CD4-positive, alpha-beta memory T cell (primary cell): ENCODE measurements around the gene POLQ. TPM values are rescaled to one million over a fixed set of nuclear protein-coding genes. Genes with fewer than 3 reads are reported as not detected.
A peak's percentile ranks its signal among the peaks of the same experiment; 100 is the strongest.

Source experiments
- CTCF ChIA-PET: fragments of 350-600 bp; sonication (Branson Sonifier 250); formaldehyde crosslinking; loops from one replicate; lab custom pipeline; 2021; ENCODE audit warnings: inconsistent platforms; ENCODE audit not compliant: partially characterized antibody; lab: Charles Lee
- POLR2A ChIA-PET: fragments of 350-600 bp; sonication (Branson Sonifier 250); formaldehyde crosslinking; loops from one replicate; lab custom pipeline; 2021; ENCODE audit not compliant: partially characterized antibody; lab: Charles Lee
- DNase-seq, 5 donors: peaks; one replicate each; pipeline versions ENCODE4 v3.0.0 to v3.0.0-alpha.2; 2020 to 2022; ENCODE audit warnings: mixed read lengths in 1 of 5
- H3K27ac ChIP-seq: one replicate; pipeline ENCODE4 v1.7.0; 2013; ENCODE audit warnings: low read depth, low read length
- H3K27me3 ChIP-seq: 2 replicates; pipeline ENCODE4 v1.7.0; 2013; ENCODE audit warnings: mild to moderate bottlenecking, low read length, moderate library complexity; ENCODE audit not compliant: insufficient read depth
- H3K36me3 ChIP-seq: 2 replicates; pipeline ENCODE4 v1.7.0; 2013; ENCODE audit warnings: mild to moderate bottlenecking, low read length, moderate library complexity; ENCODE audit not compliant: insufficient read depth
- H3K4me1 ChIP-seq: 2 replicates; pipeline ENCODE4 v1.7.0; 2013; ENCODE audit warnings: mild to moderate bottlenecking, low read length, moderate library complexity; ENCODE audit not compliant: insufficient read depth
- H3K4me3 ChIP-seq, 2 donors: one replicate each; pipeline ENCODE4 v1.7.0; 2013; ENCODE audit warnings: low read length in 2 of 2, mild to moderate bottlenecking in 1 of 2
- H3K9me3 ChIP-seq, 2 donors: one replicate each; pipeline ENCODE4 v1.7.0; 2013; ENCODE audit warnings: low read length in 2 of 2, control low read depth in 1 of 2; ENCODE audit not compliant: control insufficient read depth in 1 of 2
- H3K27ac Mint-ChIP-seq, 7 donors: one replicate each; pipeline ENCODE4 v1.8.0; 2020 to 2021; ENCODE audit warnings: mixed read lengths in 7 of 7, mild to moderate bottlenecking in 6 of 7, inconsistent platforms in 3 of 7, moderate library complexity in 3 of 7
- H3K27me3 Mint-ChIP-seq, 2 donors: one replicate each; pipeline ENCODE4 v1.8.0; 2020 to 2021; ENCODE audit warnings: mixed read lengths in 2 of 2
- H3K36me3 Mint-ChIP-seq, 2 donors: one replicate each; pipeline ENCODE4 v1.8.0; 2020 to 2021; ENCODE audit warnings: mixed read lengths in 2 of 2, inconsistent platforms in 1 of 2, mild to moderate bottlenecking in 1 of 2
- H3K4me1 Mint-ChIP-seq, 4 donors: one replicate each; pipeline ENCODE4 v1.8.0; 2020 to 2021; ENCODE audit warnings: mixed read lengths in 4 of 4, mild to moderate bottlenecking in 1 of 4
- H3K4me3 Mint-ChIP-seq, 8 donors: one replicate each; pipeline ENCODE4 v1.8.0; 2020 to 2021; ENCODE audit warnings: mixed read lengths in 8 of 8, mild to moderate bottlenecking in 7 of 8, moderate library complexity in 6 of 8, inconsistent platforms in 3 of 8
- H3K9me3 Mint-ChIP-seq, 8 donors: one replicate each; pipeline ENCODE4 v1.8.0; 2020 to 2021; ENCODE audit warnings: mixed read lengths in 8 of 8, mild to moderate bottlenecking in 5 of 8, inconsistent platforms in 3 of 8, moderate library complexity in 1 of 8
- intact Hi-C: fragments of 100-400 bp; cut with micrococcal nuclease; formaldehyde crosslinking; loops from one replicate; pipeline ENCODE4 v1.15.1; 2023
- polyA plus RNA-seq, 2 donors: library from polyadenylated mRNA; unstranded; fragments of 300-500 nt; fragmentation: Illumina TruSeq; gene quantifications; one replicate each; pipeline ENCODE4 v1.2.3, GENCODE V29; 2021
- total RNA-seq, 2 experiments: library from RNA; stranded (reverse); gene quantifications; one replicate each; pipeline ENCODE4 v1.2.3, GENCODE V29; 2021

Gene POLQ
- total and polyA plus RNA-seq, 4 experiments from 2014 or later: 0.11 to 0.35 (median 0.30) TPM

DNA sequence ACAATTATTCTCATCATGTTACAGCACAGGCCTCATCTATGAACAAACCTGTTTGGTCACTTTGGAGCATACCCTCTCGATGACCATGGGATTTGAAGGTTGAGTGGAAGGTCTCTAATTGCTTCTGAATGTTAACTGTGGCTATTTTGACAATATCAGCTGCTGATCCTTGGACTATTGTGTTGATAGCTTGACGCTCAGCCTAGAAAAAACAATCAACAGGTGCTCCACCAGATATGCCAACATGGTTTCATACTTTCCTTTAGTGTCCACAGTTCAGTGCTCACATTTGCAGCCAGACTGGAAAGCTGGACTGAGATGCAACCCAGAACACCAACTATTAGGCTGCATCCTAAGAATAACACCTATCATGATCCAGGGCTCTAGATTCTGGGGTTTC lies 109.7 kb downstream of the POLQ start:
- no peak overlapping the region for H3K27ac Mint-ChIP-seq
- H3K27me3 Mint-ChIP-seq: no peaks in the 10 kb centered on the region

DNA sequence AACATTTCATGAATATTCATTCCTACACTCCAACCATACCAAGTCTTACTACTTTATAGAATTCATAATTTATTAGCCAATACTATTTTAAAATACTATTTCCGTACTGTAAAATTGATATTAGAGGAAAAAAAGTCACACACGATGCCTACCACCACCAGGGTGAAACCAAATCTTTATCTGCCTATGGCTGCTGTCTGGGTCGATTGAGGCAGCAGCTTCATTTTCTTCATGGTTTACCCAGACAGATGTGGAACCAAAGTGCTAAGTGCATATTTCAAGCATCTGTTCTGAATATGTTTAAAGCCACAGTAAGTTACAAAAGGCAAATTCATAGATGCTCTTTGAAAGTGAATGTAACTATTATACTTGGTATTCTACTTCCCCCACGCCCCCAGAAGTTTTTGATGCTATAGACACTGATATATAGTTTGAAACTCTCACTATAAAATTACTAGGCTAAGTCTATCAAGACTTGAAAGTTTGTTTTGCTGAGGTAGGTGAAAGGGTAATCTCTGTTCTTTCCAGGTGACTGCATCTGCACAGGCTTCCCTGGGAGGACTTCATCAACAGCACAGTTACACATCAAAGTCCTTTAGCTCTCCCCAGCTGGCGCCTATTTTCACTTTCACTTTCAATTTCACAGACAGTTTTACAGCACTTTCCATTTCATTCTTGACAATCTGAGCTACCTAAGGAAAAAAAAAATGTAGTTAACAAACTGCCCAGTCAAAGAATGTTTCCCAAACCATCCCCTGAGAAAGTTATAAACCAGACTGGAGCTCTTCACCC lies 113.9 kb downstream of the POLQ start:
- peak overlapping the region; percentile 25 for H3K27ac ChIP-seq
- Mint-ChIP-seq H3K27ac (peak overlapping the region; percentile 70 to 94 (median 83)), H3K27me3 (no peaks in the 10 kb centered on the region), H3K4me1 (peaks cover 10 to 20% (median 14%) of the 10 kb centered on the region in 4 donors), H3K36me3 (peaks cover 0 to 4% of the 10 kb centered on the region in 2 donors), H3K9me3 (no peaks in the 10 kb centered on the region), H3K4me3 (peak overlapping the region; percentile 71 to 88 (median 82))
- POLR2A ChIA-PET: interaction anchor here (0.9 to 2.4 kb wide), 2 partner anchors 10 to 1362 kb away, joined by 3 to 8 read pairs; partner anchors contain the start of gene HSPBAP1
- no peaks in the 10 kb centered on the region for H3K36me3 ChIP-seq
- no peaks in the 10 kb centered on the region for H3K27me3 ChIP-seq
- H3K9me3 ChIP-seq: no peaks in the 10 kb centered on the region
- DNase-seq: peak; percentile 63 to 77 (median 73)
- peak overlapping the region in 1 of 2 donors; percentile 51 for H3K4me3 ChIP-seq
- CTCF ChIA-PET: interaction anchor here (0.8 to 1.3 kb wide), 3 partner anchors 99 to 115 kb away, joined by 3 to 6 read pairs (median 3); partner anchors contain the start of gene POLQ
- intact Hi-C loops: loop anchor here (1.0 kb wide), 1 partner anchor 114 kb away; no protein-coding TSS in a partner anchor
- H3K4me1 ChIP-seq: peaks cover 21% of the 10 kb centered on the region

More for the DNA sequence above, 109.7 kb downstream of the POLQ start:
- ChIA-PET CTCF (interaction anchor here (1.7 kb wide), 1 partner anchor 110 kb away, joined by 4 read pairs; no protein-coding TSS in a partner anchor), POLR2A (no interaction called here)
- Histone ChIP-seq H3K4me1 (peaks cover 21% of the 10 kb centered on the region), H3K36me3 (no peaks in the 10 kb centered on the region), H3K27me3 (no peaks in the 10 kb centered on the region), H3K27ac (no peak overlapping the region), H3K4me3 (no peak overlapping the region), H3K9me3 (no peaks in the 10 kb centered on the region)
- Mint-ChIP-seq H3K4me3 (no peak overlapping the region), H3K4me1 (peaks cover 8 to 17% (median 14%) of the 10 kb centered on the region in 4 donors), H3K36me3 (no peaks in the 10 kb centered on the region), H3K9me3 (peaks cover 0 to 2% (median 0%) of the 10 kb centered on the region in 8 donors)
- DNase-seq: no peak
- intact Hi-C loops: no loop called here

DNA sequence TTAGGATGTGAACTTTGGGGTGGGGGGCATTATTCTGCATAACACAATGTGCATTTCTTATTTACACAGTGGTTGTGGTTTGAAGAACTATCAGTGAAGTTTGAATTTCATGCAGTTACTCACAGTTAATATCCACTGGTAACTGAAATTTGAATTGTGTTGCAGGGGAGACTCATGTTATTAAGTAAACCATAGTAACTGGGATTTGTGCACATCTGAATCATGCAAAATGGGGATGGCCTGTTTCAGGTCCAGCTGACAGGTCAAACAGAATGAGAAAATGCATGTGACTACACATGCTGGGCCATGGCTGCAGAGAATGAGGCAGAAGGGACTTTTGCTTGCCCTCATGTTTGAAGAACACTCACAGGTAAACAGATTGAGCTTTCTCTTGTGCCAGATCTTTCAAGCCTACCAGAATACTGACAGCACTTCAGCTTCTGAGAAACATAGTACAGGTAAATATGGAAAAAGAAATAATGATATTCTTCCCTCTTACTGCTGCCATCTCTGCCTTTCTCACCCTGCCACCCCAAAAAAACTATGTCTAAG lies 115.0 kb downstream of the POLQ start:
- H3K4me1 ChIP-seq: peaks cover 21% of the 10 kb centered on the region
- H3K27ac Mint-ChIP-seq: peak overlapping the region in 2 of 7 donors; percentile 14 to 20
- no peaks in the 10 kb centered on the region for H3K36me3 ChIP-seq
- H3K27ac ChIP-seq: no peak overlapping the region
- DNase-seq: no peak
- no peak overlapping the region for H3K4me3 ChIP-seq
- peaks cover 10 to 20% (median 14%) of the 10 kb centered on the region in 4 donors for H3K4me1 Mint-ChIP-seq
- intact Hi-C loops: no loop called here
- peaks cover 0 to 4% of the 10 kb centered on the region in 2 donors for H3K36me3 Mint-ChIP-seq
- ChIA-PET POLR2A (no interaction called here), CTCF (interaction anchor here (1.3 kb wide), 1 partner anchor 115 kb away, joined by 6 read pairs; the partner anchor contains the start of gene POLQ)
- H3K9me3 ChIP-seq: no peaks in the 10 kb centered on the region
- no peaks in the 10 kb centered on the region for H3K27me3 Mint-ChIP-seq
- no peak overlapping the region for H3K4me3 Mint-ChIP-seq
- H3K9me3 Mint-ChIP-seq: no peaks in the 10 kb centered on the region
- H3K27me3 ChIP-seq: no peaks in the 10 kb centered on the region

DNA sequence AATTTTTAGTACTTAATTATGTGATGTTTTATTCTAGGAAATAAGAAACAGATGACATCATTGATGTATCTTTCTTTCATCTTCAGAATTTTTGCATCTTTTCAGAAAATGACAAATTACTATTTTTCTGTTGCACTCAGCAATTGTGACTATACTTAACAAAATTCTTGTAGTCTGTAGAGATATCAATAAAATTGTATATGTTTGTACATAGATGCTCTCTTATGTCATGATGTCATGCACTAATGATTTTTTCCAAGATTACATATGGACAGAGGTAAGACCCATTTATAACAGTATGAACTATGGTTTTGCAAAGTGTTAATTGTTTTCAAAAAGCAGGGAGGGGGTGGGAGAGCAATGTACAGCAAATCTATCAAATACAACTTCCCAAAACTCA lies 121.2 kb downstream of the POLQ start:
- no peaks in the 10 kb centered on the region for H3K9me3 ChIP-seq
- Mint-ChIP-seq H3K27ac (no peak overlapping the region), H3K27me3 (no peaks in the 10 kb centered on the region), H3K4me1 (no peaks in the 10 kb centered on the region), H3K9me3 (no peaks in the 10 kb centered on the region), H3K4me3 (no peak overlapping the region), H3K36me3 (no peaks in the 10 kb centered on the region)
- CTCF ChIA-PET: no interaction called here
- no peak for DNase-seq
- no peak overlapping the region for H3K27ac ChIP-seq
- POLR2A ChIA-PET: no interaction called here
- no peaks in the 10 kb centered on the region for H3K36me3 ChIP-seq
- no peak overlapping the region for H3K4me3 ChIP-seq
- no peaks in the 10 kb centered on the region for H3K4me1 ChIP-seq
- intact Hi-C loops: no loop called here
- no peaks in the 10 kb centered on the region for H3K27me3 ChIP-seq

DNA sequence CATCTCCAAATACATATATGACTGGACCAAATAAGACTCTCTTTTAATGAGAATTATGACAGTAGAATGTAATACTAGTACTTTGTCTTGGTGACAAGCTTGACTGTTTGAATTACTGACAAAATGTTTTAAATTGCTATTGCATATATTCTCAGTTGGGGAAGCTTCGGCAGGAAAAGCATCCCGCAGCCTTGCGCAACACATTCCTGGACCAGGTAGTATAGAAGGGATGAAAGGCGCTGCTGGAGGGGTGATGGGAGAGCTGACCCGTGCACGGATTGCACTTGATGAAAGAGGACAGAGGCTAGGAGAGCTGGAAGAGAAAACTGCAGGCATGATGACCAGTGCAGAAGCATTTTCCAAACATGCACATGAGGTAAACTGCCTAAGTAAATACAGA lies 127.6 kb downstream of the POLQ start:
- Histone ChIP-seq H3K27me3 (no peaks in the 10 kb centered on the region), H3K36me3 (no peaks in the 10 kb centered on the region), H3K4me3 (no peak overlapping the region), H3K27ac (no peak overlapping the region), H3K9me3 (no peaks in the 10 kb centered on the region), H3K4me1 (no peaks in the 10 kb centered on the region)
- H3K9me3 Mint-ChIP-seq: no peaks in the 10 kb centered on the region
- ChIA-PET POLR2A (no interaction called here), CTCF (no interaction called here)
- no peaks in the 10 kb centered on the region for H3K36me3 Mint-ChIP-seq
- intact Hi-C loops: no loop called here
- H3K4me3 Mint-ChIP-seq: no peak overlapping the region
- H3K27ac Mint-ChIP-seq: no peak overlapping the region
- no peak for DNase-seq
- H3K4me1 Mint-ChIP-seq: no peaks in the 10 kb centered on the region
- peaks cover 0 to 1% of the 10 kb centered on the region in 2 donors for H3K27me3 Mint-ChIP-seq

DNA sequence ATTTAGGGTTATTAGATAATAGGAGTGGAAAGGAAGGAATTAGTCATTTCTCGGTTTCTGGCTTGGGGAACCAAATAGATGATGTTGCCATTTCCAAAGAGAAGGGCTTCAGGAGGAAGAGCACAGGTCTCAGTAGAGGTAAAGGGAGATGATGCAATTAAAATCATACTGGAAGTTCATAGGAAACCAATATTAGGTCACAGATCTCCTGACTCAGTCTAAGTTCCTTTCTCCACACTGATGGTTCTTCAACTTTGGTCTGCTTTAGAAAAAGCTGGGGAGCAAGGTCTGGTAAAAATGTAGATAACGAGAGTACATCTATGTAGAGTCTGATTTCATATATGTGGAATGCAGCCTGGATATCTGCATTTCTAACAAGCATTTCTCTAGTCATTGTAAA lies 130.9 kb downstream of the POLQ start:
- Histone ChIP-seq H3K27ac (no peak overlapping the region), H3K4me1 (no peaks in the 10 kb centered on the region), H3K4me3 (no peak overlapping the region), H3K27me3 (no peaks in the 10 kb centered on the region), H3K9me3 (no peaks in the 10 kb centered on the region), H3K36me3 (no peaks in the 10 kb centered on the region)
- intact Hi-C loops: no loop called here
- Mint-ChIP-seq H3K4me1 (no peaks in the 10 kb centered on the region), H3K9me3 (no peaks in the 10 kb centered on the region), H3K27ac (no peak overlapping the region), H3K36me3 (no peaks in the 10 kb centered on the region), H3K27me3 (peaks cover 0 to 1% of the 10 kb centered on the region in 2 donors), H3K4me3 (no peak overlapping the region)
- no peak for DNase-seq
- ChIA-PET POLR2A (no interaction called here), CTCF (no interaction called here)

DNA sequence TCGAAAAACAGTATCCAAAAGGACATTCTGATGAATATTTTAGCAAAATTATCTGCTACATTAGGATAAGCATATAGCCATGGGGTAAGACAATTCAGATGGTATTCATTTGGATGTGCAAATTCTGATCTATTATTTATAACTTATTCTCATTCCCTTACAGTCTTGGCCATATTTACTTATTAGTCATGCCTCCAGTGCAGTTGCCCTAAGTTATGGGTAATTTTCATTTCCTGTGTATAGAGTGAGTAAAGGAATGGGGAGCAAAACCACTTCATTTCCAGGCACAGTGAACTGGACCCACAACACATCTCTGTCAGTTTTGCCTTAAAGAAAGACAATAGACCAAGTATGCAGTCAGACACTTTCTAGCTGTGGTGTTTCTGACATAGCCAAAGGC lies 134.3 kb downstream of the POLQ start:
- Histone ChIP-seq H3K36me3 (no peaks in the 10 kb centered on the region), H3K27me3 (no peaks in the 10 kb centered on the region), H3K27ac (no peak overlapping the region), H3K9me3 (no peaks in the 10 kb centered on the region), H3K4me3 (no peak overlapping the region), H3K4me1 (no peaks in the 10 kb centered on the region)
- no peak overlapping the region for H3K27ac Mint-ChIP-seq
- peaks cover 0 to 1% of the 10 kb centered on the region in 2 donors for H3K27me3 Mint-ChIP-seq
- intact Hi-C loops: no loop called here
- ChIA-PET CTCF (no interaction called here), POLR2A (no interaction called here)
- H3K9me3 Mint-ChIP-seq: no peaks in the 10 kb centered on the region
- no peaks in the 10 kb centered on the region for H3K36me3 Mint-ChIP-seq
- DNase-seq: no peak
- no peak overlapping the region for H3K4me3 Mint-ChIP-seq
- H3K4me1 Mint-ChIP-seq: no peaks in the 10 kb centered on the region
